NCI-H345 treated with DMSO at 0.1 percent for 48 hours (cell line): ENCODE measurements around the gene CHRNA1.
A peak's percentile ranks its signal among the peaks of the same experiment; 100 is the strongest.
"Not testable (repeated sequence)": the region's sequence is repeated elsewhere in the genome, so short reads cannot be mapped to it uniquely, and the experiment has no call there.

Experiments used
- DNase-seq: peaks from one replicate; lab custom pipeline; 2025; ENCODE audit not compliant: unreplicated experiment; lab: John Stamatoyannopoulos, UW

The CHRNA1 gene

DNA sequence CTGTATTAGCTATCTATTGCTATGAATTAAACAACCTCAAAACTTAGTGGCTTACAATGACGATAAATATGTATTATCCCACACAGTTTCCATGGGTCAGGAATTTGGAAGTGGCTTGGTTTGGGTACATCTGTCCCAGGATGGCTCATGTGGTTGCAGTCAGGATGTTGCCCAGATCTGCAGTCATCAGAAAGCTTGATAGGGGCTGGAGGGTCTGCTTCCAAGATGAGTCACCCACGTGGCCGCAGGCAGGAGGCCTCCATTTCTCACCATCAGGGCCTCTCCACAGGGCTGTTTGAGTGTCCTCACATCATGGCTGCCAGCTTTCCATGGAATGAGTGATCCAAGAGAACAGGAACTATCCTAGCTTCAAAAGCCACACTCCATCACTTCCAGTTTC lies 46.4 kb downstream of the CHRNA1 start:
- DNase-seq = no peak

DNA sequence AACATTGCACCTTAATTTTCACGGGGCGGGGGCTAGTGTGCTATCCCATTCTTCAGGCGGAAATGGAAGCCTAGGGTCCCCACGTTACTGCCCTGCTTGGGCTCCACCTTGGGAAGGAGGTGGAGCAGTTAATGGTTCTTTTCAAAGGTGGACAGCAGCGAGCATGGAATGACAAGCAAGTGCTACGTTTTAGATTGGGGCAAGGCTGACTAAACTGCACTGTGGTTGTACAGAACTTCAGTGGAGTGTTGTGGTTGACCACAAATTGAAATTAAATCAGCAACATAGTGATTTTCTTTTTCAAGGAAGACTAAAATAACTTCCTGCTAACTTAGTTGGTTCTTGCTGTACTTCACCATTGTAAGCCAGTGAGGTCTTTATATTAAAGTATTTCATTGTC lies 47.0 kb downstream of the CHRNA1 start:
- no peak for DNase-seq

GRCh38 chr2:174716785-174717184 lies 47.5 kb downstream of the CHRNA1 start:
- DNase-seq = no peak

DNA sequence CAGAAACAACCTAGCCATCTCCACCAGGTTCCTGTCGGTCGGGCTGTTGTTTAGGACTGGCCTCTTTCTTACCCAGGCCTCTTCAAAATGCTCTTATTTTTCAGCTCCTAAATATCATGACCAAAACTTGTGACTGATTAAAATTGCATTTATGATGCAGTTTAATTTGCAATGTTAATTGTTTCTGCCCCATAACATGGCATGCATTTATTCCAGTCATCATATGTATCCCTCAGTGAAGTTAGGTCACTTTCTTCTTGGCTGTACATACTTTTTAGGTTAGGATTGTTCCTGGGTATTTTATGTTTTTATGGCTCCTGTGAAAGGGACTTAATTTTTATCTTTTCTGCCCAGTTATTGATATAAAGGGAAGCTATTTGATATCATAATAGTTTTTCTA lies 50.6 kb downstream of the CHRNA1 start:
- DNase-seq = no peak

- no peak for DNase-seq
Measured at GRCh38 chr2:174711206-174711605, 53.1 kb downstream of the CHRNA1 start.

- not testable (repeated sequence) for DNase-seq
Measured at GRCh38 chr2:174709416-174710004, 54.8 kb downstream of the CHRNA1 start.

DNA sequence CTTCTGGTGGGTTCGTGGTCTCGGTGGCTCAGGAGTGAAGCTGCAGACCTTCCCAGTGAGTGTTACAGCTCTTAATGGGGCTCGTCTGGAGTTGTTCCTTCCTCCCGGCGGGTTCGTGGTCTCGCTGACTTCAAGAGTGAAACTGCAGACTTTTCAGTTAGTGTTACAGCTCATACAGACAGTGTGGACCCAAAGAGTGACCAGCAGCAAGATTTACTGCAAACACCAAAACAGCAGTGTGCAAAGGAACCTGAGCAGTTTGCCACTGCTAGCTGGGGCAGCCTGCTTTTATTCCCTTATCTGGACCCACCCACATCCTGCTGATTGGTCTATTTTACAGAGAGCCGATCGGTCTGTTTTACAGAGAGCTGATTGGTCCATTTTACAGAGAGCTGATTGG lies 55.6 kb downstream of the CHRNA1 start:
- DNase-seq = no peak

DNA sequence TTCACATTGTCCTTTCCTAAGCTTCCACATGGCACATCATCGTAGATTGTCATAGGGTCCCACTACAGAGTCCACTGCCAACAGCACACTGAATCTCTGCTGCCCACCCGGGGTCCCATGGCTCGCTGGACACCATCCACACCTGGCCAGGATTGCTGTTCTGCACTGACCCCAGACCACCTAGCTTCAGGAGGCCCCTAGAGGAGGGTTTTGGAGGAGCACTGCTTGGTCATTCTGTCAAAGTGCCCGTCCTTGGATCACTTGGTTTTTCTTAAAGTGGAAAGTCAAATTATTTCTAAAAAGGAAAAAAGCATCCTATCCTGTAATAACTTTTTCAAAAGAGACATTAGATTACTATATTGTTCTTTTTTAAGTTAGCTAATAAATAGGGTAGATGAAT lies 59.0 kb downstream of the CHRNA1 start:
- DNase-seq = no peak

DNA sequence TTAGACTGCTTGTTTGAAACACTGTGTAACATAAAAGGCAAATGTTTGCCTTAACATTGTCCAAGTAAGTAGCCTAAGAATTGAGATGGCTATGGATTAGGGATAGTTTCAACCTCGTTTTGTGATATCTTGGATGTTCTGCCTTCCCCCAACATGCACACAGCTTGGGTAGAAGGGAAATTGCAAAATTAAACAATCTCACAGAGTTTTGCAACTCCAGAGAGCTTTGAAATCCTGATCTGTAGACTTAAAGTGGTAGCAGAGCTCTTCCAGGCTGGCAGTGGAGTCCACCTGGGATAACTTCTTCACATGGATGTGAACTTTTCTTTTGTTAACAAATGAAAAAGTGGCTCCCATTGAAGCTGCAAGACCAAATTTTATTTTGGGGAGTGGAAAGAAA lies 59.6 kb downstream of the CHRNA1 start:
- DNase-seq = no peak

DNA sequence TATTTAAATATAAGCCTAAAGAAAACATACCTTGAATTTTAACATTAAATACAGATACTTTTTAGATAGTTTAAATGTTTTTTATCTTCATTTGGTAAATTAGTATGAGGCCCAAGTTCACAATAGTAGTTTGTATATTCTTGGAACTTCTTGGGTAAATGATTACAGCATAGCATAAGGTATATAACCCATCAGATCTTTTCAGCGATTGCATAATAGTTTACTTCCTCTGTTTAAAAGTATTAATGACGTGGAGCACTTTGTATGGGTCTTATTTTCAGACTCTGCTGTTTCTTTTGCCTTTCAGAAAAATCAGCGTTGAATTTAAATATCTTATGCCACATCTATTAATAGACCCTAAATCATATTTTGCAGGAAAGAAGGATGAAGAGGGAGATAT lies 60.2 kb downstream of the CHRNA1 start:
- no peak for DNase-seq

DNA sequence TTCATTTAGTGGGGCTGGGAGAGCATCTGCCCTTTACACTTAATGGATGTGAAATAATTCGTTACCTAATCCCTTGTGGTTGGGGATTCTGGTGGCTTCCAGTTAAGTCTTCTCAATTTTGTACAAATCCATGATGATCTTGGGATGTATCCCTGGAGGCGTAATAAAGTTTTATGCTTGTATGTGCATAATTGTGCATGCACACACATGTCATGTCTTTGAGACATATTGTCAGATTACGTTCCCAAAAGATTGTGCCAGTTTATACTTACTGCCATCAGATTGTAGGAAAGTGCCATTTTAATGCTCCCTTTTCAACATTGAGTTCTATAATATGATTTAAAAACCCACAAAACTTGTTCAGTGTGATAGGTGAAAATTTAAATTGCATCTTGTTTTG lies 60.8 kb downstream of the CHRNA1 start:
- DNase-seq = no peak

DNA sequence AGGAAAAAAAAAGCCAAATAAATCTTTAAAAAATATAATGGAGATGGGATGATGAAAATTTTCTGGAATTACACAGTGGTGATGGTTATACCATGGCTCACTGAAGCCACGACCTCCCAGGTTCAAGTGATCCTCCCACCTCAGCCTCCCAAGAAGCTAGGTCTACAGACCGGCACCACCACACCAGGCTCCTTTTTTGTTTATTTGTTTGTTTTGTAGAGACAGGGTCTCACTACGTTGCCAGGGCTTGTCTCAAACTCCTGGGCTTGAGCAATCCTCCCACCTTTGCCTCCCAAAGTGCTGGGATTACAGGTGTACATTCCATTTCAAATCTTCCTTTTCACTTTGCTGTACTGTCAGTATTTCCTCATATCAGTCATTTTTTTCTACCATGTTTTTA lies 61.7 kb downstream of the CHRNA1 start:
- no peak for DNase-seq

GRCh38 chr2:174699993-174700766 lies 64.1 kb downstream of the CHRNA1 start:
- DNase-seq = peak; percentile 42
